Stimulated activated CD4-positive, alpha-beta T cell treated with anti-CD3 and anti-CD28 coated beads, Interleukin-2, amount 100 ng/mL, for 24 hours (primary cell): ENCODE results near the gene SSTR3.
"Not testable (repeated sequence)": the region's sequence is repeated elsewhere in the genome, so short reads cannot be mapped to it uniquely, and the experiment has no call there.

Source experiments
- DNase-seq, 2 donors: peaks; one replicate each; pipeline ENCODE4 v3.0.0-alpha.2; 2020

The SSTR3 gene

DNA sequence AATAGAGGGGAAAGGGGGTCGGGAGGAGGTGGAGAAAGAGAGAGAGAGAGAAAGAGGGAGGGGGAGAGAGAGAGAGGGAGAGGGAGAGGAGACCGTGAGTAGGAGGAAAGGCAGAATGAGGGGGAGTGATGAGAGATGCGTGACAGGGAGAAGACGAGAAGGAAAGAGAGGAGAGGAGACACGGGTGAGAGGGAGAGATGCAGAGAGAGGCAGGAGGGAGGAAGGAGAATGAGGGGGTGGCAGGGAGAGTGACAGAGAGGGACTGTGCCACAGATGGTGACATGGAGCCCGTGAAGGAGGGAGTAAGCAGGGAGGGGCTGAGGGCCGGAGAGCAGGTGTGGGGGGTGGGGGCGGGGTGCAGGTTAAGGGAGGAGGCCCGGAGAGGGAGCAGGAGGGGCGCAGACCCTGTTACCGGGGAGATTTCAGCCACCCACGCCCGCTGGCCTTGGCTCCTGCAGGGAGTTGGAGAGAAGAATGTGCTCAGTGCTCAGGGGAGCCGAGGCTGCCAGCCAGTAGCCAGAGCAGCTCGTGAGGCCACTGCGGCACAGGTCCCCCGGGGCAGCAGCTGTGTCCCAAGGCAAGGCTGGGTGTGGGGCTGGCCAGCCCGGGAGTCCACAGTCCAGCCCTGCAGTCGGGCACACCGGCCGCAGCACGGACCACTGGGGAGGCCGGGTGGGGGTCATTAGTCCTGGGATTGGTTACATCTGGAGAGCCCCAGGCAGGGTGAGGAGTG is at the start of gene SSTR3:
TSS of gene SSTR3 (minus strand) at position 304 of the 733 bp plus-strand sequence. CDS start 4,674 bp downstream, outside the sequence.
- DNase-seq = no peak

- peak; percentile 68 for DNase-seq
These were observed 48.6 kb upstream of the SSTR3 start for GRCh38 chr22:37260901-37261336.

DNA sequence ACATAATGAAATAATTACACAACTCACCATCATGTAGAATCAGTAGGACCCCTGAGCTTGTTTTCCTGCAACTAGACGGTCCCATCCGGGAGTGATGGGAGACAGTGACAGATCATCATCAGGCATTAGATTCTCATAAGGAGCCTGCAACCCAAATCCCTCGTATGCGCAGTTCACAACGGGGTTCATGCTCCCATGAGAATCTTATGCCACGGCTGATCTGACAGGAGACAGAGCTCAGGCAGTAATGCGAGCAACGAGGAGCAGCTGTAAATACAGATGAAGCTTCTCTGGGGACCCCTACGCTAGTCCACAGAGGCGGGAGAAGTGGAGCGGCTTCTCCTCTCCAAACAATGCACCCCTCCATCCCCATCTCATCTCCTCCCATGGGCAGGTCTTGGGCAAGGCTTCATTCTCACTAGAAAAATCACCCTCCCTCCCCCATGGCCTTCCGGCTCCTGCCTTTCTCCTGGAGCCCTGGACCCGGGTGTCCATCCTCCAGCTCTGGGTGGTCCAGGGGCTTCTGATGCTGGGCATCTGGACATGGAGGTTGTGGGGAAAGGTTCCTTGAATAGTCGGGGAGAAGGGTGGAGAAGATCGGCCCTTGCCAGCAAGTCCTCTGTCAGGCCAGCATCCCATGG is 48.0 kb upstream of the SSTR3 start:
- no peak for DNase-seq

DNA sequence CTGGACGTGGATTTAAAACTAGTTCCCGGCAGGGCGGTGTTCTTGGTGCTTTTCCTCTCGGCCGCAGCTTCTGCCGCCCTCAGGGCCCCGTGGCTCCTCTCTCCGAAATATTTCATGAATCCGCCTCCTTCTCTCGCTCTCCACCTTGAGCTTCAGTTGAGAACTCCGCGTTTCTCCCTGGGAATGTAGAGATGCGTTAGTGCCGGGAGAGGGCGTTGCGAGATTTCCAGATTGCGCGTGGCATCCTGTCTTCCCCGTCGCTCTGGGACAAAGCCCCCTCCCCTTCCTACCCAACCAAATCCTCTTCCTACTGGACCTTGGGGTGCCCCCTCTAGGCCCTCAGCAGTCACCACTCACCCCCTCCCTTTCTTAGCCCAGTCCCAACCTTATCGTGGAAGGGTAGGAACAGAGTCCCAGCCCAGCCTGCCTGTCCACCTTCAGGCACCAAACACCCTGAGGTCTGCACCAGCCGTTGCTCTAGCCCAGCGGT is 47.3 kb upstream of the SSTR3 start:
- DNase-seq = no peak

DNA sequence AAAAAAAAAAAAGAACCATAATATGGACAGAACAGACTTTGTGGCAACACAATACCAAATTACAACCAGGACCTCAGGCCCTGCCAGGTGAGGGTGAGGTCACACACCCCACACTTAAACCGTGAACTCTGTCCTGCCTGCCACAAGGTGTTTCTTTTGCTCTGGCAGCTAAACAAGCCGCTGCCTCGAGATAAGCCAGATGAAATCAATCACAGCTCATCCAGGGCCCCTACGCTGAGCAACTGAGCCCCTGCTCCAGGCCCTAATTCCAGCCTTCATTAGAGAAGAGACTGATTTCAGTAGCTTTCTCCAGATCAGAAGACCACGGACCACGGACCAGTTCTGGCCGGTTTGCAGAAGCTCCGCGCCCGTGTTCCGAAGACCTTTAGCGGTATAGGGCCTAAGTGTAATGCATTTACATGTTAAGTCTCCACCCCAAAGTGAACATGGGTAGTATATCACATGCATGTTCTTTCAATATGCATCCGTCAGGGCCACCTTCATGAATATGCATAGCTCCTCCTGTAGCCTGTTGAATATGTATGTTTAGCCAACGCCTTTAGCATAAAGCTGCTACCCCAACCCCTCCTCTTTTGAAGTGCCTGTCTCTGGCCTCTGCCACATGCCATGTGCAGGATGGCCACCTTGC is 46.6 kb upstream of the SSTR3 start:
- DNase-seq = no peak

DNA sequence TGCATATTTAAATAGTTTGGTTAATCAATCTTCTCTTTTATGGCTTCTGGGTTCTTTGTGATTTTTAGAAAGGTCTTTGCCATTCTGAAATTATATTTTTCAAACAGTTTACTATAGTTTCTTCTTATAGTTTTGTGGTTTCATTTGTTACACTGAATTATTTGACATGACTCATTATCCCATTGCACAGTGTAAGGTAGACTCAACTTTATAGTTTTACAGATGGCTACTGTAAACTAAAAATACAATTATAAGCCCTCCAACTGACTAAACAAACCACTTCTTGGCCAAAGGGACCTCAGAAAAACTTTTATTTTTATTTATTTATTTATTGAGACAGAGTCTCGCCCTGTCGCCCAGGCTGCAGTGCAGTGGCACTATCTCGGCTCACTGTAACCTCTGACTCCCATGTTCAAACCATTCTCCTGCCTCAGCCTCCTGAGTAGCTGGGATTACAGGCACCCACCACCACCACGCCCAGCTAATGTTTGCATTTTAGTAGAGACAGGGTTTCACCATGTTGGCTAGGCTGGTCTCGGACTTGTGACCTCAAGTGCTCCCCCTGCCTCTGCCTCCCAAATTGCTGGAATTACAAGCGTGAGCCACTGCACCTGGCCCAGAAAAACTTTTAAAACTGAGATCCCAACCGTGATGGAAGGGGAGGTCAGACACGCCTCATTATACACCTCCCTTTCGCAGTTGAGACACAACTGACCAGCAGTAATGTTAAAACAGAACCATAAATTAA is 45.9 kb upstream of the SSTR3 start:
- no peak for DNase-seq

DNA sequence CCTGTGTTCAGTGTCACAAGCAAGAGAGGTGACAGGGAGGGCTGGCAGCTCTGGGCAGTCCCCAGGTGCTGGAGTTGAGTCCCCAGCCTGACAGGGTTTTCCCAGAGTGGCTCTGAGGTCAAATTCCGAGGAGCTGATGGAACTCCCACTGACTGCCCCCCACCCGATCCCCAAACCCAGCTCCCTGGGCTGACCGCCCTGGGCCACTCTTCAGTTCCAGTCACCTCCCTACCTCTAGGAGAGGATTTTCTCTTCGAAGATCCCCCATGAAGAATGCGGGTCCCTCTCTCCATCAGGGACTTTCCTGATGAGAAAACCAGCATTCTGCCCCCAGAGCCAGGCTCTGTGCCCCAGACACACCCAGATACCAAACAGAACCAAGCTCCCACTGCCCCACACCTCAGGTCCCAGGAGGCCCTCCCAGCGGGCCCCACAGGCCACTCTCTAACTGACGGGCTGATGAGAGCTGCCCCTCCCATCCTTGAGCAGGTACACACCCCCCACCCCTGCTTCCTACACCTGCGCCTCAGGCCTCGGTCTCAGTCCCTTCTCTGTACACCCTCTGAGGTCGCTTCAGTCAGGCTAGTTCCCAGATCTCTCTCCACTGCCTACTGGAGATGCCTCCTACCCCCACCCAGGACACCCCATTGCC is 43.9 kb upstream of the SSTR3 start:
- no peak for DNase-seq

DNA sequence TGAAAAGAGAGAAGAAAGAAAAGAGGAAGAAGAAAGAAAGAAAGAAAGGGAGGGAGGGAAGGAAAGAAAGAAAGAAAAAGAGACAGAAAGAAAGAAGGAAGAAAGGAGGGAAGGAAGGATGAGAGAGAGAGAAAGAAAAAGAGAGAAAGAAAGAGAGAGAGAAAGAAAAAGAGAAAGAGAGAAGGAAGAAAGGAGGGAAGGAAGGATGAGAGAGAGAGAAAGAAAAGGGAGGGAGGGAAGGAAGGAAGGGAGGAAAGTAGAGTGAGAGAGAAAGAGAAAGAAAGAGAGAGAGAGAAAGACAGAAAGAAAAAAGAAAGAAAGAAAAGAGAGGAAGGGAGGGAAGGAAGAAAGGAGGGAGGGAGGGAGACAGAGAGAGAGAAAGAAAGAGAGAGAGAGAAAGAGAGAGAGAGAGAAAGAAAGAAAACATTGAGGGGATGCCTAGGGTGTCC is 43.3 kb upstream of the SSTR3 start:
- no peak for DNase-seq

GRCh38 chr22:37254867-37255233 is 42.6 kb upstream of the SSTR3 start:
- DNase-seq = no peak

- DNase-seq = no peak
These were observed 42.1 kb upstream of the SSTR3 start for GRCh38 chr22:37254209-37254866.

- DNase-seq = no peak
These were observed 40.9 kb upstream of the SSTR3 start for GRCh38 chr22:37253126-37253660.

DNA sequence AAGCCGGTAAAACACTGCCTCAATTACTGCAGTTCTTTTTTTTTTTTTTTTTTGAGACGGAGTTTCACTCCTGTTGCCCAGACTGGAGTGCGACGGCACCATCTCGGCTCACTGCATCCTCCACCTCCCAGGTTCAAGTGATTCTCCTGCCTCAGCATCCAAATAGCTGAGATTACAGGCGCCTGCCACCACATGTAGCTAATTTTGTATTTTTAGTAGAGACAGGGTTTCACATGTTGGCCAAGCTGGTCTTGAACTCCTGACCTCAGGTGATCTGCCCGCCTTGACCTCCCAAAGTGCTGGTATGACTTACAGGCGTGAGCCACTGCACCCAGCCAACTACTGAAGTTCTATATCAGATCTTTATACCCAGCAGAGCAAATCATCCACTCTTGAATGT is 39.6 kb upstream of the SSTR3 start:
- not testable (repeated sequence) for DNase-seq

DNA sequence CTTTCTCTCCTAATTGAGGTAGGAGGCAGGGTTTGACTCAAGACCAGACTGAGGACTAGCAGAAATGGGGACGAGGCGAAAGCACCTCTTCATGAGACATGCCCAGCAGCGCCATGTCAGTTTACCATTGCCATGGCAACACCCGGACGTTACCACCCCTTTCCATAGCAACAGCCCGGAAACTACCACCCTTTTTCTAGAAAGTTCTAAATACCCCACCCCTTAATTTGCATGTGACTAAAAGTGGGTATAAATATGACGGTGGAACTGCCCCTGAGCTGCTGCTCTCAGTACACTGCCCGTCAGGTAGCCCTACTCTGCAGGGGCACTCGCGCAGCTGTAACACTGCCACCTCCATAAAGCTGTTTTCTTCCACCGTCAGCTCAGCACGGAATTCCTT is 37.7 kb upstream of the SSTR3 start:
- DNase-seq = no peak

- no peak for DNase-seq
These were observed 36.0 kb upstream of the SSTR3 start for GRCh38 chr22:37248251-37248650.

DNA sequence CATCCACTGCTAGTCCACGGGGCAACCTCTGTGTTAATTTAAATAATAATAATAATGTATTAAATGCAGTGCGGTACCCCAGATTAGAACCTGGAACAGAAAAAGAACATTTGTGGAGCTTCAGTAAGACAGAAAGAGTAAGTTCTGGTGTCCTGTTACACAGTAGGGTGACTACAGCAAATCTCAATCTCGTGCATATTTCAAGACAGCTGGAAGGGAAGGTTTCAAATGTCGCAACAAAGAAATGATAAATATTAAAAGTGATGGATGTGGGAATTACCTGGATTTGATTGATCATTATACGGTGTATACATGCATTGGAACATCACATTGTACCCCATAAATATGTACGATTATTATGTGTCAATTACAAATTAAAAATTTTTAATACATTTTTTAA is 33.5 kb upstream of the SSTR3 start:
- DNase-seq = no peak

DNA sequence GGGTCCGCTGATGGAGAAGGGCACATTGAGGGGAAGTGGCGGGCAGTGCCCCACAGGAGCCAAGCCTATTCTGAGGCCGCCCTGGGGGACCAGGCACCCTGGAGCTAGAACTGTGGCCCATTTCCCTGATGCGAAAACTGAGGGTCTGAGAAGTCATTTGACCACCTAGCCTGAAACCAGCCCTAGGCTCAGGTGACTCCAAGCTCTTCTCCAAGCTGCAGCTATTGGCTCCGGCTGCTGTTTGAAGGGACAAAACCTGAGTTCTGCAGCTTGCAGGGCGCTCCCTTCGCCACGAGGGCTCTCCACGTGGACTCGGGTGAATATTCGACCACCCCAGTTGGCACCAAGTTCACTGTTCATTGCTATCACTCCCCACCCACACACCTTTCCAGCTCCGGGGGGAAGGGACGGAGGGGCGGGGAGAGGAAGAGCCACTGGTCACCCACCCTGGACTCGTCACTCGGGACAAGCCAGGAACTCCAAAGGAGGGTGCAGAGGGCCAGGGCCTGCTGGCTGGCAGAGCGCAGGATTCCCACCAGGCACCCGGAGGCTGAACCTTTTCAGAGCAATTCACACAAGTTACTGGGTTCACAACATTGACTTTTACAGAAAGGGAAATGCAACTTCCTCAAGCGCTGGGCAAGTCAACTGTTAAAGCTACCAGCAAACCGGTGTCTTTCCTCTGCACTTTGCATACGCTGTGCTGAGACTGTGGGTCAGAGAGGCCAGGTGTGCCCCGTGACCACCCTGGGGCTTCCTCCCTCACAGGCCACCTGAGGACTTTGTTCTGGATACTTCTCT is 32.8 kb upstream of the SSTR3 start:
- DNase-seq = no peak

- peak; percentile 88 to 95 for DNase-seq
These were observed 32.0 kb upstream of the SSTR3 start, which contains the start of gene RAC2 for GRCh38 chr22:37244114-37244921. RAC2 (minus strand) TSS chr22:37244269; CDS start chr22:37244148, 121 bp downstream.

GRCh38 chr22:37243402-37244113 is 31.3 kb upstream of the SSTR3 start:
- no peak for DNase-seq

- peak; percentile 91 for DNase-seq
These were observed 30.2 kb upstream of the SSTR3 start for GRCh38 chr22:37242395-37242918.
